Measurements from ENCODE around the gene MYCL. TPM values are rescaled to one million over a fixed set of nuclear protein-coding genes. Genes with fewer than 3 reads are reported as not detected.

MYCL gene
- total RNA-seq, 1 experiment from 2014 or later, result 2.0 TPM

DNA sequence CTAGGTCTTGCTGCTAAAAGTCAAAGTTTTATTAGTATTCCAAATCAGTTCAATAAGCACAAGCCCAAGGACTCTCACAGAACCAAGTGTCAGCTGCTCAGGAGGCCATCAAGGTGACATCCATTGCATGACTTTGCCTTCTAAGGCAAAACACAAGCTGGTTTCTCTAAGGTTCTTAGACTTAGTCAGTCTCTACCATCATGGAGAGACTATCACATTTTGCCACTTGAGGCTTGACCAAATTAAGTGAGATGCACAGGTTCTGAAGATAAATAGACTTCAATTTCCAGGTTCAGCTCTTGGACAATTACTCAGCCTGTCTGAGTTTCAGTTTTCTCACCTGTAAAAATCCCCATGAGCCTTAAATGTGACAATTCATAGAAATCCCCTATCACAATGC, 47.4 kb downstream of the MYCL start:
- H3K27ac ChIP-seq (ENCODE audit: low read length), result no peak overlapping the region
- H3K36me3 ChIP-seq (ENCODE audit: control insufficient read depth, insufficient read depth, low read length), result peaks cover 10% of the 10 kb centered on the region
- DNase-seq (ENCODE audit: low read depth, low spot score) (no peak), ATAC-seq (no peak)
- ChIA-PET CTCF (no interaction called here), POLR2A (no interaction called here)
- H3K4me3 ChIP-seq (ENCODE audit: low read depth in 2 of 2, low read length in 2 of 2), result no peak overlapping the region
- no TSS peak for BruUV-seq (replicated peaks)
- intact Hi-C loops (cut with micrococcal nuclease; ENCODE audit: unreplicated experiment) (no loop called here), in situ Hi-C loops (cut with HindIII; ENCODE audit: low pct_unique_long_range_greater_than_20kb, low sequenced_read_pairs) (no loop called here)
- peaks cover 11% of the 10 kb centered on the region for H3K4me1 ChIP-seq (ENCODE audit: control insufficient read depth, insufficient read depth, low read length)
- no peaks in the 10 kb centered on the region for H3K27me3 ChIP-seq (ENCODE audit: control insufficient read depth, insufficient read depth, low read length)
- no peaks in the 10 kb centered on the region for H3K9me3 ChIP-seq (ENCODE audit: control insufficient read depth, insufficient read depth, low read depth, low read length)
- TF ChIP-seq, protein P1, sequence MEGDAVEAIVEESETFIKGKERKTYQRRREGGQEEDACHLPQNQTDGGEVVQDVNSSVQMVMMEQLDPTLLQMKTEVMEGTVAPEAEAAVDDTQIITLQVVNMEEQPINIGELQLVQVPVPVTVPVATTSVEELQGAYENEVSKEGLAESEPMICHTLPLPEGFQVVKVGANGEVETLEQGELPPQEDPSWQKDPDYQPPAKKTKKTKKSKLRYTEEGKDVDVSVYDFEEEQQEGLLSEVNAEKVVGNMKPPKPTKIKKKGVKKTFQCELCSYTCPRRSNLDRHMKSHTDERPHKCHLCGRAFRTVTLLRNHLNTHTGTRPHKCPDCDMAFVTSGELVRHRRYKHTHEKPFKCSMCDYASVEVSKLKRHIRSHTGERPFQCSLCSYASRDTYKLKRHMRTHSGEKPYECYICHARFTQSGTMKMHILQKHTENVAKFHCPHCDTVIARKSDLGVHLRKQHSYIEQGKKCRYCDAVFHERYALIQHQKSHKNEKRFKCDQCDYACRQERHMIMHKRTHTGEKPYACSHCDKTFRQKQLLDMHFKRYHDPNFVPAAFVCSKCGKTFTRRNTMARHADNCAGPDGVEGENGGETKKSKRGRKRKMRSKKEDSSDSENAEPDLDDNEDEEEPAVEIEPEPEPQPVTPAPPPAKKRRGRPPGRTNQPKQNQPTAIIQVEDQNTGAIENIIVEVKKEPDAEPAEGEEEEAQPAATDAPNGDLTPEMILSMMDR (IDR thresholded peaks at IDR 0.05), result no peak
- TF ChIP-seq POLR2AphosphoS5 (IDR thresholded peaks at IDR 0.05; ENCODE audit: low read depth, low read length) (no peak), SIN3A (IDR thresholded peaks at IDR 0.05; ENCODE audit: borderline replicate concordance, insufficient read depth, low read depth, low read length) (no peak), TCF7L2 (IDR thresholded peaks at IDR 0.05; ENCODE audit: low read depth, low read length) (no peak)
- TF ChIP-seq, protein P2, sequence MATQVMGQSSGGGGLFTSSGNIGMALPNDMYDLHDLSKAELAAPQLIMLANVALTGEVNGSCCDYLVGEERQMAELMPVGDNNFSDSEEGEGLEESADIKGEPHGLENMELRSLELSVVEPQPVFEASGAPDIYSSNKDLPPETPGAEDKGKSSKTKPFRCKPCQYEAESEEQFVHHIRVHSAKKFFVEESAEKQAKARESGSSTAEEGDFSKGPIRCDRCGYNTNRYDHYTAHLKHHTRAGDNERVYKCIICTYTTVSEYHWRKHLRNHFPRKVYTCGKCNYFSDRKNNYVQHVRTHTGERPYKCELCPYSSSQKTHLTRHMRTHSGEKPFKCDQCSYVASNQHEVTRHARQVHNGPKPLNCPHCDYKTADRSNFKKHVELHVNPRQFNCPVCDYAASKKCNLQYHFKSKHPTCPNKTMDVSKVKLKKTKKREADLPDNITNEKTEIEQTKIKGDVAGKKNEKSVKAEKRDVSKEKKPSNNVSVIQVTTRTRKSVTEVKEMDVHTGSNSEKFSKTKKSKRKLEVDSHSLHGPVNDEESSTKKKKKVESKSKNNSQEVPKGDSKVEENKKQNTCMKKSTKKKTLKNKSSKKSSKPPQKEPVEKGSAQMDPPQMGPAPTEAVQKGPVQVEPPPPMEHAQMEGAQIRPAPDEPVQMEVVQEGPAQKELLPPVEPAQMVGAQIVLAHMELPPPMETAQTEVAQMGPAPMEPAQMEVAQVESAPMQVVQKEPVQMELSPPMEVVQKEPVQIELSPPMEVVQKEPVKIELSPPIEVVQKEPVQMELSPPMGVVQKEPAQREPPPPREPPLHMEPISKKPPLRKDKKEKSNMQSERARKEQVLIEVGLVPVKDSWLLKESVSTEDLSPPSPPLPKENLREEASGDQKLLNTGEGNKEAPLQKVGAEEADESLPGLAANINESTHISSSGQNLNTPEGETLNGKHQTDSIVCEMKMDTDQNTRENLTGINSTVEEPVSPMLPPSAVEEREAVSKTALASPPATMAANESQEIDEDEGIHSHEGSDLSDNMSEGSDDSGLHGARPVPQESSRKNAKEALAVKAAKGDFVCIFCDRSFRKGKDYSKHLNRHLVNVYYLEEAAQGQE (IDR thresholded peaks at IDR 0.05; ENCODE audit: insufficient read depth in 1 of 2, low read depth in 2 of 2, low read length in 1 of 2), result no peak

DNA sequence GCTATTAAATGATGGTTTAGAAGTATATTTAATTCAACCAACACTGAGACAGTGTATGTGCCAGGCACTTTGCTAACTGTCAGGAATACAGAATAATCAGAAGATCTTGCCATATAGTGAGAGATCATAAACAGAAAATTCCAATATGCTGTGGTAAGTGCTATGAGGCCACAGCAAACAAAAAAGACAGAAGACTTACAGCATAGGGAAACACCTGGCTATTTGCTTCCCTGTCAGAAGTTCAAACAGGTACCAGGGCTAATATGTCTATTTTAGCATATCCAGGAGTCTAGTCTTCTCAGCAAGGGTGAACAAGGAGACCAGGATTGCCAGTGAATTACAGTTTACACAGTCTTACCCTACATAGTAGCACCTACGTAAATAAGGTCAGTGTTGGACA, 48.8 kb downstream of the MYCL start:
- no peak for ATAC-seq
- H3K27me3 ChIP-seq (ENCODE audit: control insufficient read depth, insufficient read depth, low read length), result no peaks in the 10 kb centered on the region
- H3K27ac ChIP-seq (ENCODE audit: low read length), result no peak overlapping the region
- H3K4me3 ChIP-seq (ENCODE audit: low read depth in 2 of 2, low read length in 2 of 2), result no peak overlapping the region
- no peaks in the 10 kb centered on the region for H3K9me3 ChIP-seq (ENCODE audit: control insufficient read depth, insufficient read depth, low read depth, low read length)
- H3K36me3 ChIP-seq (ENCODE audit: control insufficient read depth, insufficient read depth, low read length), result peaks cover 14% of the 10 kb centered on the region
- no peak for TF ChIP-seq TCF7L2 (IDR thresholded peaks at IDR 0.05; ENCODE audit: low read depth, low read length)
- TF ChIP-seq SIN3A (IDR thresholded peaks at IDR 0.05; ENCODE audit: borderline replicate concordance, insufficient read depth, low read depth, low read length), result no peak
- TF ChIP-seq, protein P1 (IDR thresholded peaks at IDR 0.05), result no peak
- TF ChIP-seq, protein P2 (IDR thresholded peaks at IDR 0.05; ENCODE audit: insufficient read depth in 1 of 2, low read depth in 2 of 2, low read length in 1 of 2), result no peak
- TF ChIP-seq POLR2AphosphoS5 (IDR thresholded peaks at IDR 0.05; ENCODE audit: low read depth, low read length), result no peak
- peaks cover 11% of the 10 kb centered on the region for H3K4me1 ChIP-seq (ENCODE audit: control insufficient read depth, insufficient read depth, low read length)
- in situ Hi-C loops (cut with HindIII; ENCODE audit: low pct_unique_long_range_greater_than_20kb, low sequenced_read_pairs) (no loop called here), intact Hi-C loops (cut with micrococcal nuclease; ENCODE audit: unreplicated experiment) (no loop called here)
- no TSS peak for BruUV-seq (replicated peaks)
- DNase-seq (ENCODE audit: low read depth, low spot score), result no peak
- ChIA-PET POLR2A (no interaction called here), CTCF (no interaction called here)

All from Panc1 (cell line).